Kasumi-1 (cell line): ENCODE results near the gene NRAP.
A peak's percentile ranks its signal among the peaks of the same experiment; 100 is the strongest.

ENCODE experiments used
- DNase-seq, 2 experiments: peaks; one replicate each; lab custom pipeline; 2025; lab: John Stamatoyannopoulos, UW

Gene NRAP

GRCh38 chr10:113631684-113632367 is 32.0 kb downstream of the NRAP start:
- DNase-seq, result no peak

DNA sequence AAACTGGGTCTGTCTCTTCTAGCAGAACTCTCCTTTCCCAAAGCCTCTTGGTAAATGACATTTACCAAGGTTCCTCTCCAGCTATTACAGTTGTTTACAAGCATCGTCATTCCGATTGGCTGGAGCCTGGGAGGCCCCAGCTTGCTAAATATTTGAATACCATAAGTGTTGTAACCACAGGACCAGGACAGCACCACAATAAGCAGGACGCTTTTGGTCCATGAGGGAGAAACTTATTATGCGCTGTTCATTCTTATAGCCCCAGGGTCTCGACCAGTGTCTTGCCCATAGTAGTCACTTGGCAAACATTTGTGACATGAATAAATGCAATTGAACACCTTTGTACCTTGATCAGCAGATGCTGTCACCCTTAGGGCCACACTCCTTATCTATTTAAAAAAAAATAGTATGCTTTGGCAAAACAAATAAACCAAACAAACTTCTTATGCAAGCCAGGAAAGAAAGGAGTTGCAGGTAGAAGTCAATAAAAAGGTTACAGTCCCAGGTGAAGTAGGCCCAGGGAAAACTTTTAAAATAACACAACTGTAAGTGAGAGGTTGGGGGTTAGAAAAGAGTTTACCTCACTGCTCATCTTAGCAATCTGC is 32.8 kb downstream of the NRAP start:
- no peak for DNase-seq

- no peak for DNase-seq
Measured at GRCh38 chr10:113628607-113629153, 35.2 kb downstream of the NRAP start.

DNA sequence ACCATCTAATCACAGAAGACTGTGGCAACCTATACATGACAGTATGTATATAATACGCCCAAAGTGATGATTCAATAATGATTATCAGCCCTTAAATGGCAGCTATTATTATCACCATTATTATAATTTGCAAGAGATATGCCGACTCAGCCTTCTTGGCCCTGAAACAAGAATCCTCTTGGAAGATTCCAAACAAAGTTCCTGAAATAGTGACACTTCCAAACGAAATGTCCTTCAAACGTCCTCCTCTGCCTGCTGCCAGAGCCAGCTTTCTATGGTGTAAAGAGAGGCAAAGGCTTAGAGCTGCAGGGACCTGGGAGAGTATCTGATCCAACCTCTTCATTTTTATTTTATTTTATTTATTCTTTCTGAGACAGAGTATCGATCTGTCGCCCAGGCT is 36.0 kb downstream of the NRAP start:
- DNase-seq, result no peak

DNA sequence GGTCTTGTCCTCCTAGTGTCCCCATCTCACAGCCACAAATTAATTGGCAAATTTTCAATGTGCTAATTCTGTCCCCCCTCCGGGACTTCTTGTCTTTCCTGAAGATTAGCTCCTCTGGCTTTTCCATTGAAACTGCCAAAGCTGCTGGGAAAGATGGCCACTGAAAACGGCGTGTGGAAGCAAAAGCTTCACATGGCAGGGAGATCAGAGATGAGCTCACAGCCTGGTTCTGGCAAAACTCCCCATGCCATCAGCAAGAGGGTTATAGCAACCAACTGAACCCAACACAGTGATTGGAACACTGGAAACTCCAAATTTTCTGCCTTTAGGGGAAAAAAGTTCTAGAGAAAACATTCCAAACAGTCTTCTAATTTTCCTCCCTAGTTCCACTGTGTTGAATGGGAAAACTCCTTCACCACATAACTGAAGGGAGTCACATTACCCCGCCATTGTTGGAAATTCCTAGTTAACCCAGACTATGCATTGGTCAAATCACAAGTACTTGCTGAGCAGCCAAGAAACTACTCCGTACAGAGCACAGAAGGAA is 37.0 kb downstream of the NRAP start:
- no peak for DNase-seq

- DNase-seq, result no peak
Measured at GRCh38 chr10:113625461-113626186, 38.2 kb downstream of the NRAP start.

DNA sequence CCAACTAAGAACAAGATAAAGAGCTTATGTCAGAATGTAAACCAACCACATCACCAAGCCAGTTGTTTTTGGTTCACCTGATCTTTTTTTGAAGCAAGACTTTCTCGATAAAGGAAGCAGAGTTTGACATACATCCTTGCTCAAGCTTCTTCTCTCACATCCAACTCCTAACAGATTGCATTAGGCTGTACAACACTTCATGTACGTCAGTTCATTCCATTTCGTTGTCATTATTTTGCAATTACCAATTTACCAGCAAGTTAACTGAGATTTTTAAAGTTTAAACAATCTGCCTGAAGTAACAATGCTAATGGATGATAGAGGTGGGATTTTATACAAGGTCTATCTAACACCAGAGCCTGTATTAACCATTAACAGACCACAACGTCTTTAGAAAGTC is 41.0 kb downstream of the NRAP start:
- DNase-seq, result no peak

GRCh38 chr10:113621799-113622198 is 42.0 kb downstream of the NRAP start:
- no peak for DNase-seq

- DNase-seq, result no peak
Measured at GRCh38 chr10:113620936-113621335, 42.9 kb downstream of the NRAP start.

DNA sequence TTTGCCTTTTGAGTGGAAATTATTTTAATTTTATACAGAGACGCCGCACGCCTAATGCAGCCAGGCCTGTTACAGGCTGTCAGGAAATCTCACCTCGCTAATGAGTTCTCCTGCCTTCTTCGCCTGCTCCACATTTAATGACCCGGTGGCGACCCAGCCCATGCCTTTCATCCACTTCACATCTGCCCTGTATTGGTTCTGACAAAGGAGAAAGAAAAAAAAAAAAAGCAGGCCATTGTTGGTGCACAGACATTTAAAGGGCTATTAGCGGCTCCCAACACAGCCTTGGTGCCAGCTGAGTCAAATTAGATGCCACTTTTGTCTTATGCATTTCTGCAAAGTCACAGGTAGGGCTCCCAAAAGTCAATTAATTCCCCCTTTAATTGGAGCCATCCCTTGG is 43.3 kb downstream of the NRAP start:
- DNase-seq, result no peak

DNA sequence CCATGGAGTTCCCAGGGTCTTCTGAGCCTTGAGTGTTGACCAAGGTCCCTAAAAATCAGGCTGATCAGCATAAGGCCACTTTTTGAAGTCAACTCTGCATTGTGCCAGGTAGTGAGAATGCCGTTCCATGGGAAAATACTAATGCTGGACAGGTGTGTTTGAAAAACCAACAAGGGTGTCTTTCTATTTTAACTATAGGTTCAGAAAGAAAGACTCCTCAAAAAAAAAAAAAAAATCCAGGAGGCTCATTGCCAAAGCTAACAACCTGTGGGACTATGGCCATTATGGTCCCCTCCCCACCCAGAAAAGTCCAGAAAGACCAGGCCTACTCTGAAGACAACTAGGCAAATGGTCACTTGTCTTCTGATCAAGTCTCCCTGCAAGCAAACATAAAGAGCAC is 44.4 kb downstream of the NRAP start:
- DNase-seq, result no peak

DNA sequence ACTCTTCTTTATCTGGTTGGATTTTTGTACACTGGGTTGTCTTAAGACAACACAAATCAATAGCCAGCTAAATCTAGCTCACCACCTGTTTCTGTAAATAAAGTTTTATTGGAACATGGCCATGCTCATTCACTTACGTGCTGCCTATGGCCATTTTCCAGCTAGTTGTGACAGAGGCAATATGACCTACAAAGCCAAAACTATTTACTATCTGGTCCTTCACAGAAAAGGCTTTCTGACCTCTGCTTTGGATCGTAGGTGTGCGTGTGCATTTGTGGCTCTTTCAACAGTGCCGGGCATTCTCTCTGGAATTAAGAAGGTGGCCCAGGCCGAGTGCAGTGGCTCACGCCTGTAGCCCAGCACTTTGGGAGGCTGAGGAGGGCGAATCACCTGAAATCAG is 45.5 kb downstream of the NRAP start:
- no peak for DNase-seq

DNA sequence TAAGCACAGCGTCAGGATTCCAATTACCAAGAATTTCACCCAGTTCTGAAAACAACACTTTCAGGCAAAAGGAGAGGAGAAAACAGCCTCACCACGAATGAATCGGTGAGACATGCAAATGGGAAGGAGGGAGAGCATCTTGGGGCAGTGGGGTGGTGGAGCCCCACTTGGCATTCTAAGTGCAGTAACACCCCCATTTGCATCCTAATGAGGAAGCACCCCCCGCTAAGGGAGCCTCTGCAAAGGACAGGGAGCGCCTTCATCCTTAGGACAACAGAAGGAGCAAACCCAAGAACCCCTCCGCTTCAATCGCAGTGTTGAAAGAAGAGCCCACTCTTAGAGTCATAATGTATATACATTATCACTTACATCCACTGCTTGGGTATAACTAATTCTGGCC is 46.8 kb downstream of the NRAP start:
- DNase-seq, result no peak

DNA sequence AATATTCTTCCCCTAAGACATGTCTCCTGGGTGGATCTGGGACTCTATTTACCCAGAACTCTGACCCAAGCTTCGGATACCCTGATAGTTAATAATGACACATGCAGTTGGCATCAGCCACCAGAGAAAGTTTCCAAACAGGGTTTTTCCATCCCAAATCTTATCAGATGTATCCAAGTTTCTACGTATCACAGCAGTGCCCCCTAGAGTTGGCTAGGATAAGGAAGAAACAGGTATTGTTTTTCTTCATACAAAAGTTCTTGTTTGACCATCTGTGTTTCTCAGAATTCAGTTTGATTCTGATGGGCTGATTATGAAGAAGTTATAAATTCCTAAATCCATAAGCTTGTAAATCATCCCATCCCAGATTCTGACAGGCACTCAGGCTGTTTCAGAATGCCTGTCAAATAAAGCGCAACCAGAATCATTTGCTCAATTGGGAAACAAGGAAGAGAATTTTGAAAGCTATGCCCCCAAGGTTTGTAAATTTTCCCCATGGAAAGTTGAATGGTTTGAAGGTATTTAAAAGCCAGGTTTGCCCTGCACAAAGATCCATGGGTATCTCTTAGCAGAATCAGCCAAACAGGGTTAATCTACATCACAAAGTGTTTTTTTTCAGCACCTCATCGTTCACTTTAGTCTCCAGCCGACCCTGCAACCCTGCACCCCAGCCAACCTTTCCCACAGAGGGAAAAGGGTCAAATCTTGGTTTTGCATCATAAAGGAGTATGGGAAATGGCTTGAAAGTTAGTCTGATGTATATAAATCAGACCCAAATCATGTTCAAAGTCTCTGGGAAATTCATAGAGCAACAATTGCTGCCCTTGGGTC is 47.4 kb downstream of the NRAP start:
- peak; percentile 8 to 39 for DNase-seq

DNA sequence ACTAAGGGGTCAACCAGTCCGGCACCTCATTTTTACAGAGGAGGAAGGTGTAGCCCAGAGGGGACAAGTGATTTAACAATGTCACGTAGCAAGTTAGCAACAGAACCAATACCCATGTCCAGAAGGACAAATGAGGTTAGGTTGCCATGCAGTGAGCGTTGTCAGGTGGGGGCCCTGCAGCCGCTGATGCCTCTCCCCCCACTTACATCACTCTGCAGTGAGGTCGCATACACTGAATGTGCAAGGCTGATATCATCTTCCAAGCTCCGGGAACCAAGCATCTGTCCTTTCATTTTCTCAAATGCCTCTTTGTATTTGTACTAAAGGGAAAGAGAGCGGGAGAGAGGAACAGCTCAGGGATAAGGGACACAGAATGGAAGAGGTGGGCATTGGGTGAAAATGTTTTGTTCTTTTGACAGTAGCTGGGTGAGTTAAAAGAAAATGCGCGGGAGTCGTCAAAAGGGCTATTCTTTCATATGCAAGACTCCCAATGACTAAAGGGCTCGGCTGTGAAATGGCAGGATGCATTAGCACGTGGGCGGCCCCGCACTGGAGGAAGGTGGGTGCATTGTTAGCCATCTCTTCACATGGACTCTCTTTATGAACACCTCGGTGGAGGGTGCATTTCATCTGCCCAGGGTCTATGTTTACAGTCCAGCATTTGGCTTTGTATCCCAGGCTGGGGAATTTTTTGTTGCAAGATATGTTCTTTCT is 49.7 kb downstream of the NRAP start:
- DNase-seq, result no peak

- no peak for DNase-seq
Measured at GRCh38 chr10:113613427-113613826, 50.4 kb downstream of the NRAP start.

- DNase-seq, result no peak
Measured at GRCh38 chr10:113612154-113612553, 51.7 kb downstream of the NRAP start.

DNA sequence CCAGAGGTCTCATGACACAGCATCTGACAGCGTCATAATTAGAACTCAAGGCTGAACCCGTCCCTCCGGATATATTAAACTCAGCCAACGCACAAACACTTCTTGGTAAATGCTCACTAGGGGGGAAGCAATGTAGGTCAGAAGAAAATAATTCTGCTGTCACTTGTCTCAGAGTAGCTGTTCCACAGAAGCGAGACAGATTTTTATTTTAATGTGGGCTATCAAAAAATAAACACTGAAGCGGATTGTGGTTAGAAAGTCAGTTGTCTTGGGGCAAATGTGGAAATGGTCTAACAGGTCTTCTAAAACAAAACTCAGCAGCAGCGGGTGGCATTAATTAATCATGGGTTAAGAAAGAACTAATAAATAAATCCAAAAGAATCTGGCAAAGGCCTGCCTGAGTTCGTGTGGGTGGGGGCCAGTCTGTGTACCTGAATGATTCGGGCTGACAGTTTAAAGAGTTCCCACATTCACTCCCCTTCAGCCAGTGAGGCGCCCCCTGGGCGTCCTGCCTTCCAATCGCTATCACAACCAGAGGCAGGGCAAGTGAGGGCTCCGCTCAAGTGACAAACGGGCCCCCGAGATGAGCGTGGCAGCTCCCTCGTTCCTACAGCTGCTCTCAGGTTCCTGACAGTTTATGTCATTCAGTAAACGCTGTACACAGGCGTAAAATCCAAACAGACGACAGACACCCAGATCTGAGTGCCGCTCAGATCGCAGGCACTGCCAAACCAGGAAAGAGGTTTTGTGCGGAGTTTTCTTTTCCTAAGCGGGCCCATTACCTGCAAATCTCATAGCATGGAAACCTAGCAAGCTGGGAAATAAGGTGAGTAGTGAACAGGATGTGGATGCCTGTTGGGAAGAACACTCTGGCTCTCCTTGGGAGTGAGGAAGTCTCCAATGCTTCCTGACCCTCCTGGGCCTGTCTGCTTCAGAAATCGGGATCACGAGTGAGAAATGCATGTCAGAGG is 52.9 kb downstream of the NRAP start:
- no peak for DNase-seq

DNA sequence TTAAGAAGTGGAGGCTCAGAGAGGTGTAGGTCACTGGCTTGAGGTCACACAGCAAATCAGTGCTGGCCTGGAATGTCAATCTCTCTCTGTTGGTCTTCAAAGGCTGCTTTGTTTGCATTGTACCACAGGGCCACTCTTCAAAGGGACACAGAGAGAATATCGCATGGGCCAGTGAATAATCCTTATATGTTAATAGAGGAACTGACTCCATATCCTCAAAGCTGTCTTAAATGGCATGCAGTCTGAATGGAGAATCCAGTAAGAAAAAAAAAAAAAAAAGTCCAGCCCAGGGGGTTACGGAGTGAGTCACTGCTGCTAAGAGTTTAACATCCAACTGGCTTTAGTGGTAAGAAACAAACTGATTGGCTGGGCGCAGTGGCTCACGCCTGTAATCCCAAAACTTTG is 54.1 kb downstream of the NRAP start:
- no peak for DNase-seq
